Astrocyte of the hippocampus (primary cell): ENCODE data around the gene AQP11.
"Not testable (repeated sequence)": the region's sequence is repeated elsewhere in the genome, so short reads cannot be mapped to it uniquely, and the experiment has no call there.

Experiments
- DNase-seq: peaks from one replicate; pipeline ENCODE4 v3.0.0; 2011; ENCODE audit warnings: low read depth, low spot score

Gene AQP11

GRCh38 chr11:77589521-77590193, at the start of gene AQP11:
Gene AQP11 (plus strand): TSS chr11:77589953. CDS start chr11:77589993, 40 bp downstream.
- peak; percentile 93 for DNase-seq

GRCh38 chr11:77542296-77542695, 47.5 kb upstream of the AQP11 start:
- peak; percentile 21 for DNase-seq

- no peak for DNase-seq
Measured at GRCh38 chr11:77547047-77547836, 42.5 kb upstream of the AQP11 start.

GRCh38 chr11:77547863-77548551, 41.7 kb upstream of the AQP11 start:
- DNase-seq = peak; percentile 77

GRCh38 chr11:77548552-77549445, 41.0 kb upstream of the AQP11 start:
- no peak for DNase-seq

GRCh38 chr11:77551426-77551825, 38.3 kb upstream of the AQP11 start:
- DNase-seq = not testable (repeated sequence)

GRCh38 chr11:77557553-77557952, 32.2 kb upstream of the AQP11 start:
- DNase-seq = peak; percentile 25

GRCh38 chr11:77558380-77558779, 31.4 kb upstream of the AQP11 start:
- no peak for DNase-seq

- DNase-seq = peak; percentile 54
Measured at GRCh38 chr11:77559686-77560401, 29.9 kb upstream of the AQP11 start.

- peak; percentile 18 for DNase-seq
Measured at GRCh38 chr11:77560605-77561004, 29.1 kb upstream of the AQP11 start.

- no peak for DNase-seq
Measured at GRCh38 chr11:77561257-77561656, 28.5 kb upstream of the AQP11 start.

- no peak for DNase-seq
Measured at GRCh38 chr11:77568306-77568705, 21.4 kb upstream of the AQP11 start.

GRCh38 chr11:77568916-77569675, 20.7 kb upstream of the AQP11 start:
- DNase-seq = no peak

- DNase-seq = no peak
Measured at GRCh38 chr11:77569676-77570070, 20.1 kb upstream of the AQP11 start.

- DNase-seq = peak; percentile 13
Measured at GRCh38 chr11:77570896-77571295, 18.9 kb upstream of the AQP11 start.

- DNase-seq = not testable (repeated sequence)
Measured at GRCh38 chr11:77575428-77575827, 14.3 kb upstream of the AQP11 start.

GRCh38 chr11:77580712-77581337, 8.9 kb upstream of the AQP11 start:
- no peak for DNase-seq

- DNase-seq = no peak
Measured at GRCh38 chr11:77589181-77589520, 602 bp upstream of the AQP11 start.

GRCh38 chr11:77590194-77590782, 535 bp downstream of the AQP11 start:
- DNase-seq = peak; percentile 58
